ENCODE measurements around the gene LHPP. TPM values are rescaled to one million over a fixed set of nuclear protein-coding genes. Genes with fewer than 3 reads are reported as not detected.
A peak's percentile ranks its signal among the peaks of the same experiment; 100 is the strongest.
"Not testable (repeated sequence)": the region's sequence is repeated elsewhere in the genome, so short reads cannot be mapped to it uniquely, and the experiment has no call there.

The LHPP gene
- total RNA-seq, 1 donor = 12.5 TPM

DNA sequence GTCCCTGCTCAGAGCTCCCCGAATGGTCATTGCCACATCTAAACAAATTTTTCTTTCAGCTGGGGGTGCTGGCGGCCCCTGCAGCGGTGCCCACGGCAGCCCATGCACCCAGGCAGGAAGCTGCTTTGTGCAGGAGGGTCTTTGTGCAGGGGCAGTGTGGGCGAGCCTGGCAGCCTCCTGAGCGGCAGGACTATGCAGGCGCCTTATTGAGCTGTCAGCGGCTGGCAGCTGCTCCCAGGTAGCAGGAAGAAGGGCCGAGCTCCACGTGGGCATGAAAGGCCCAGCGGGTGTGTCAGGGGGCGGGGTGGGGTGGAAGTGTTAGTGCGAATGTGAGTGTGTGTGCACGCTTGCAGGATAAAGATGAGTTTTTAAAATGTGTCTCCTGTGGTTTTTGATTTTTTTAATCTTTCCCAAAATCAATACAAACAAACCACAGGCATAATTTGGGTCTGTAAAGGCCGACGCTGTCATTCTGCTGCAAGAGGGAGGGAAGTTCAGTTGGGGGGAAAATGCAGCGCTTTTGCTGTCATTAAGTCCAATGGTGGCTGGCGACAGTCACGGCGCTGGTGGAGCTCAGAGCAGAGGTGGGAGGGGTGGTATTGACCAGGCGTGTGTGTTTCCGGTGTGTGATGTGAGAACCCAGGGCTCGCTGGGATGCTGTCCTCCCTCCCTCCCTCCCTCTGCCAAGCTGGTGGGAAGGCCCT lies 83.9 kb downstream of the LHPP start:
- TF ChIP-seq, protein P1, sequence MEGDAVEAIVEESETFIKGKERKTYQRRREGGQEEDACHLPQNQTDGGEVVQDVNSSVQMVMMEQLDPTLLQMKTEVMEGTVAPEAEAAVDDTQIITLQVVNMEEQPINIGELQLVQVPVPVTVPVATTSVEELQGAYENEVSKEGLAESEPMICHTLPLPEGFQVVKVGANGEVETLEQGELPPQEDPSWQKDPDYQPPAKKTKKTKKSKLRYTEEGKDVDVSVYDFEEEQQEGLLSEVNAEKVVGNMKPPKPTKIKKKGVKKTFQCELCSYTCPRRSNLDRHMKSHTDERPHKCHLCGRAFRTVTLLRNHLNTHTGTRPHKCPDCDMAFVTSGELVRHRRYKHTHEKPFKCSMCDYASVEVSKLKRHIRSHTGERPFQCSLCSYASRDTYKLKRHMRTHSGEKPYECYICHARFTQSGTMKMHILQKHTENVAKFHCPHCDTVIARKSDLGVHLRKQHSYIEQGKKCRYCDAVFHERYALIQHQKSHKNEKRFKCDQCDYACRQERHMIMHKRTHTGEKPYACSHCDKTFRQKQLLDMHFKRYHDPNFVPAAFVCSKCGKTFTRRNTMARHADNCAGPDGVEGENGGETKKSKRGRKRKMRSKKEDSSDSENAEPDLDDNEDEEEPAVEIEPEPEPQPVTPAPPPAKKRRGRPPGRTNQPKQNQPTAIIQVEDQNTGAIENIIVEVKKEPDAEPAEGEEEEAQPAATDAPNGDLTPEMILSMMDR (IDR thresholded peaks at IDR 0.05; ENCODE audit: insufficient read depth, low read depth, low read length) = no peak
- H3K4me3 ChIP-seq (ENCODE audit: low read depth, low read length) = no peak overlapping the region
- no peak for DNase-seq (ENCODE audit: low read depth)

DNA sequence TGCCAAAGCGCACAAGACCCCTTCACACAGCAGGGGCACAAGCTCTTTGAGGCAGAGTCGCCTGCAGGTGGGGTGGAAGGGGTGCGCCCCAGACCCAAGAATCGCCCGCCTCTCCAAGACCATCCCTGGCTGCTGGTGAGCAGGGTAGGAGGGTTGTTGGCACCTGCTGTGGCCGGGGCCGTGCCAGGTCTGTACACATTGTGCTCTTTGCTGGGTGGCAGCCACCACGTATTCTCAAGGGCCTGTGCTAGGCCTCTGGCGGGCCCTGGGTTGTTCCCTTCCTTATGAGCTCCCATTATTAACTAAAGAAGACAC lies 84.4 kb downstream of the LHPP start:
- no peak for DNase-seq (ENCODE audit: low read depth)
- H3K4me3 ChIP-seq (ENCODE audit: low read depth, low read length) = no peak overlapping the region
- TF ChIP-seq, protein P1 (IDR thresholded peaks at IDR 0.05; ENCODE audit: insufficient read depth, low read depth, low read length) = no peak

DNA sequence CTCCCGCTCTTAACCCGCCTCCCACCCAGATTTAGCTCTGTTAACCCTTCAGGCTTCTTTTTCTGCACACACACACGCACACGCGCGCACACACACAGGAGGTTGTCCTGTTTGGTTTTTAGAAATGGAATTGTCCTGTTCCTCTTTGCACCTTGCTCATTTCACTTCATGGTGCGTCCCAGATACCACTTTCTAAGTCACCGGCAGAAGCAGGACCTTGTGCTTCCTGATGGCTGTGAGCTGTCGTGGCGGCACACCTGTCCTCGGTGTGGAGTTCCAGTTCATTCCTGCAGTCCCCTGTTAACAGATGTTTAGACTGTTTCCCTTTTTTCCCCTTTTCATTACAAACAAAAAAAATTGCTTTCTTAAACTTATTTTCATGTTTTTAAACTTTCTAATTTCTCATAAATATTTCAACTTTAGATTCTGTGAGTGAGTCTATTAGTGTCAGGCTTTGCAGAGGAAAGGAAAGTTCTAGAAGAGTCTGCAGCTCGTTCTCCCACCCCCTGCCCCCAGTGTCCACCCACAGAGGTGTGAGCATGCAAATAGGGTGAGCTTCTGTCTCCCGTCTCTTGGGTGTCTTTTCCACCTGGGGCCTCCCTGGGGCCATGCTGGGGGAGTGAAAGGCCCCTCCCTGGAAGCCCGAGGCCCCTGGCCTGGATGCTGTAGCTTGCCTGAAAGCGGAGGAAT lies 85.5 kb downstream of the LHPP start:
- H3K4me3 ChIP-seq (ENCODE audit: low read depth, low read length) = no peak overlapping the region

DNA sequence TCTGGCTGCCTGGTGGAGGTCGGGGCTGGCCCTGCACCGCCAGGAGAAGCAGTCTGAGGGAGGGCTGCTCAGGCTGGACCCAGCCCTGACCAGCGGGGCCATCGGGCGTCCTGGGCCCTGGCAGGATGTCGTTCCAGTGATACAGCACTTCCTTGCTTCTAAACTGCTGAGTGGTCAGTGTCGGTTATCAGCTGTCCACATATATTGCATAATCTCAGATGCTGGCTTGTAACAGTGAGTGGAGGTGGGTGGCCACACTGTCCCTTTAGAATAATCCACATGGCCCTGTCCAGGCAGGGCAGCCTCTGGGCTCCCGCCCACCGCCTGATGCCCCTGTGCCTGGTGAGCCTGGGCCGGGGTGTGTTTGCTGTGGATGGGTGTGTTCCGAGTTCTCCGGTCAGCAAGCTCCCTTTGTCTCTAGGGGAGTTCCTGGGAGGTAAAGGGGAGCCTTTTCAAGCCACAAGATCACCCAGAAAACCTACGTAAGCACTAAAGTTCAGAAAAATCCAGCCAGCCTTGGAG lies 86.1 kb downstream of the LHPP start:
- H3K4me3 ChIP-seq (ENCODE audit: low read depth, low read length) = no peak overlapping the region
- TF ChIP-seq, protein P1 (IDR thresholded peaks at IDR 0.05; ENCODE audit: insufficient read depth, low read depth, low read length) = no peak
- DNase-seq (ENCODE audit: low read depth) = peak; percentile 64

More for the DNA sequence above, 85.5 kb downstream of the LHPP start:
- TF ChIP-seq, protein P1 (IDR thresholded peaks at IDR 0.05; ENCODE audit: insufficient read depth, low read depth, low read length) = no peak
- DNase-seq (ENCODE audit: low read depth) = no peak

DNA sequence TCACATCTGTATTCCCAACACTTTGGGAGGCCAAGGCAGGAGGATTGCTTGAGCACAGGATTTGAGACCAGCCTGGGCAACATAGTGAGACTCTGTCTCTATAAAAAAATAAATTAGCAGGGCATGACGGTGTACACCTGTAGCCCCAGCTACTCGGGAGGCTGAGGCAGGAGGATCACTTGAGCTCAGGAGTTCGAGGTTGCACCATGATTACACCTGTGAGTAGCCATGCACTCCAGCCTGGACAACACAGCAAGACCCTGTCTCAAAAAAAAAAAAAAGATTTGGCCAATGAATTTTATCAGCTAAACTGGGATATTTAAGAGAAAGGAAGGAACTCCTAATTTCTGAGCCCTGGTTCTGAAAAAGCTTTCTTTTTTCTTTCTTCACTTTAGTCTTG lies 87.5 kb downstream of the LHPP start:
- not testable (repeated sequence) for H3K4me3 ChIP-seq (ENCODE audit: low read depth, low read length); DNase-seq (ENCODE audit: low read depth)

DNA sequence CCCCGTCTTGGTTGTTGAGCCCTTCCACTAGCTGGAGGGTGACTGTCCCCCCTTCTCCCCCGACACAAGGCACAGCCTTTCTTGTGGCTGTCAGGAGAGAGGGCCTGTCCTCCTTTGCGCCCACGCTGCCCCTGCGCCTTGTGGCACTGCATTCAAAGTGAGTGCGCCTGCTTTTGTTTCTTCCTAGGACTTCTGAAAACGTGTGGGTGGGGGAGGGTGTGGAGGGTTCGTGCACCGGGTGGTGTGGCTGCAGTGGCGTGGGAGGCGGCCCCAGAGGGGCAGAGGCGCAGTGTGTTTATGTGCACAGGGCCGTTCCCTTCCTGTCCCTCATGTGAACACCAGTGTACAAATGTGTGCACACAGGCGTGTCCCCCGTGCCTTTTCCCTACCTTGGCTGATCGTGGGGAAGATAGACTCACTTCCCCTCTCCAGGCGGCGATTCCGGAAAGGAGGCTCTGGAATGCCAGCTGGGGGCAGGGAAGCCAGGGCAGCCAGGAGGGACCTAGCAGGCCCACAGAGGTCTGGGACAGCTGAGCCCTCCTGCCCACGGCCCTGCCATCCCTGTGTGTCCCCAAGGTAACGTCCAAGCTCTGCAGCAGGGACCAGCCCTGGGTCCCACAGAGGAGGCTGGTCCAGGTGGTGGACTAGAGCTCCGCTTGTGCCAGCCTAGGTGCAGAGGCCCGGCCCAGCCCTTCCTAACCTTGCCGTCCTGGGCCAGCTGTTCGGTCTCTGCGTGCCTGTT lies 88.8 kb downstream of the LHPP start:
- no peak overlapping the region for H3K4me3 ChIP-seq (ENCODE audit: low read depth, low read length)
- DNase-seq (ENCODE audit: low read depth) = no peak
- TF ChIP-seq, protein P1 (IDR thresholded peaks at IDR 0.05; ENCODE audit: insufficient read depth, low read depth, low read length) = no peak

DNA sequence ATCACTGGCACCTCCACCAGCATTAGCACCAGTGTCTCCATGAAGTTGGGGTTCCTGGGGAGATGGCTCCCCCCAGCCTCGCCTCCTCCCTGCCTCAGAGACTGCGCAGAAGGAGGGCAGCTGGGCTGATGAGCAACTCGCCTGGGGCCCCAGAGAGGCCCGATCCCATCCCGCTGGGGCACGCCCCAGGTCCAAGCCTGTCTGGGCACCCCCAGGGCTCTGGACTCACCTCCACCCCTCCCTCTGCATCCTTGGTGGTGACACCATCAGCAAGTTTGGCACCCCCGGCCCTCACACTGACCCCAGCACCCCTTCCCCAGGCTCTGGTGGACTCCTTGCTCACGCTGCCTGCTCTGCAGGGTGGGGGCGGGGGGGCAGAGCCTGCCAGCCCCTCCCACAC lies 89.5 kb downstream of the LHPP start:
- TF ChIP-seq, protein P1 (IDR thresholded peaks at IDR 0.05; ENCODE audit: insufficient read depth, low read depth, low read length) = no peak
- H3K4me3 ChIP-seq (ENCODE audit: low read depth, low read length) = no peak overlapping the region
- no peak for DNase-seq (ENCODE audit: low read depth)

All from fibroblast of villous mesenchyme (primary cell).